PC-9 (cell line): ENCODE measurements around the gene SLC22A23. TPM values are rescaled to one million over a fixed set of nuclear protein-coding genes. Genes with fewer than 3 reads are reported as not detected.

ENCODE experiments used
- BruUV-seq: library from RNA; stranded (reverse); fragments of 400-500 nt; replicated peaks from 2 replicates; lab custom pipeline; 2021; lab: Mats Ljungman, UMichigan
- CTCF ChIA-PET: fragments of 300-600 bp; sonication (Branson Sonifier 250); formaldehyde crosslinking; loops from one replicate; lab custom pipeline; 2022; ENCODE audit warnings: antibody characterized with exemption; lab: Charles Lee
- POLR2A ChIA-PET: fragments of 300-600 bp; sonication (Branson Sonifier 250); formaldehyde crosslinking; loops from one replicate; lab custom pipeline; 2022; ENCODE audit warnings: antibody characterized with exemption; ENCODE audit not compliant: unreplicated experiment; lab: Charles Lee
- DNase-seq, 2 experiments: peaks; one replicate each; pipeline versions ENCODE4 v3.0.0 to v3.0.0-alpha.2; 2015 to 2022; ENCODE audit warnings: mixed read lengths in 1 of 2
- H2AFZ ChIP-seq: fragments of 200-600 bp; sonication (generic); 2 replicates; pipeline ENCODE4 v1.8.1; 2017; ENCODE audit warnings: antibody characterized with exemption
- H3F3A ChIP-seq: fragments of 200-600 bp; sonication (generic); 2 replicates; pipeline ENCODE4 v1.8.1; 2017; ENCODE audit warnings: antibody characterized with exemption, mild to moderate bottlenecking, low read depth; ENCODE audit not compliant: insufficient read depth
- H3K27ac ChIP-seq: fragments of 200-600 bp; sonication (generic); 2 replicates; pipeline ENCODE4 v1.6.1; 2016; ENCODE audit warnings: mixed run types
- H3K27me3 ChIP-seq: fragments of 200-600 bp; sonication (generic); 2 replicates; pipeline ENCODE4 v1.6.1; 2016; ENCODE audit warnings: low read depth, mixed run types; ENCODE audit not compliant: insufficient read depth
- H3K36me3 ChIP-seq: fragments of 200-600 bp; sonication (generic); 2 replicates; pipeline ENCODE4 v1.6.1; 2016; ENCODE audit warnings: low read depth, mixed run types
- H3K4me1 ChIP-seq: fragments of 200-600 bp; sonication (generic); replicated peaks from 2 replicates; pipeline ENCODE4 v1.6.1; 2016; ENCODE audit warnings: mixed run types; ENCODE audit not compliant: insufficient read depth
- H3K4me2 ChIP-seq: fragments of 200-600 bp; sonication (generic); 2 replicates; pipeline ENCODE4 v1.6.1; 2017; ENCODE audit warnings: mixed run types
- H3K4me3 ChIP-seq: fragments of 200-600 bp; sonication (generic); 2 replicates; pipeline ENCODE4 v1.6.1; 2016; ENCODE audit warnings: mixed run types
- H3K79me2 ChIP-seq: fragments of 200-600 bp; sonication (generic); 2 replicates; pipeline ENCODE4 v1.6.1; 2017; ENCODE audit warnings: low read depth, mixed run types
- H3K9me2 ChIP-seq: fragments of 200-600 bp; sonication (generic); 2 replicates; pipeline ENCODE4 v1.8.1; 2017; ENCODE audit warnings: mild to moderate bottlenecking; ENCODE audit not compliant: insufficient read depth
- H3K9me3 ChIP-seq: fragments of 200-600 bp; sonication (generic); 2 replicates; pipeline ENCODE4 v1.8.1; 2016; ENCODE audit warnings: low read depth; ENCODE audit not compliant: insufficient read depth
- H4K20me1 ChIP-seq: fragments of 200-600 bp; sonication (generic); 2 replicates; pipeline ENCODE4 v1.8.1; 2017; ENCODE audit not compliant: insufficient read depth
- EZH2 ChIP-seq: fragments of 200-600 bp; sonication (generic); IDR thresholded peaks from 2 replicates; pipeline ENCODE4 v1.8.0; 2017; ENCODE audit warnings: antibody characterized with exemption, low read depth
- intact Hi-C: fragments of 100-400 bp; cut with micrococcal nuclease; formaldehyde crosslinking; loops from one replicate; pipeline ENCODE4 v1.10.0; 2022; ENCODE audit not compliant: unreplicated experiment
- total RNA-seq: library from RNA; stranded (reverse); gene quantifications from 2 replicates; pipeline ENCODE4 v1.2.3, GENCODE V29; 2021
- TF ChIP-seq, protein P1 (sequence below): fragments of 200-600 bp; sonication (generic); conservative IDR thresholded peaks from 2 replicates; pipeline ENCODE4 v1.6.1; 2017; ENCODE audit warnings: mixed run types, antibody characterized with exemption, mild to moderate bottlenecking, moderate library complexity

Gene SLC22A23
- total RNA-seq, 1 experiment from 2014 or later: 13.5 TPM

GRCh38 chr6:3376064-3376463 lies 80.8 kb downstream of the SLC22A23 start:
- intact Hi-C loops: no loop called here
- Histone ChIP-seq H3K9me2 (no peaks in the 10 kb centered on the region), H4K20me1 (no peaks in the 10 kb centered on the region), H3K4me1 (peaks cover 22% of the 10 kb centered on the region), H3K4me3 (no peak overlapping the region), H3K27ac (no peak overlapping the region), H3K79me2 (0 out of 2 replicates have a peak, but pooled peaks cover 8% of the 10 kb centered on the region), H3K27me3 (no peaks in the 10 kb centered on the region), H2AFZ (no peak overlapping the region), H3K9me3 (no peaks in the 10 kb centered on the region), H3K36me3 (no peaks in the 10 kb centered on the region), H3F3A (peaks cover 3% of the 10 kb centered on the region; the same call in 1 of the 2 replicates), H3K4me2 (no peak overlapping the region)
- no TSS peak for BruUV-seq
- CTCF ChIA-PET: no interaction called here
- POLR2A ChIA-PET: no interaction called here
- no peak for TF ChIP-seq EZH2
- TF ChIP-seq, protein P1, sequence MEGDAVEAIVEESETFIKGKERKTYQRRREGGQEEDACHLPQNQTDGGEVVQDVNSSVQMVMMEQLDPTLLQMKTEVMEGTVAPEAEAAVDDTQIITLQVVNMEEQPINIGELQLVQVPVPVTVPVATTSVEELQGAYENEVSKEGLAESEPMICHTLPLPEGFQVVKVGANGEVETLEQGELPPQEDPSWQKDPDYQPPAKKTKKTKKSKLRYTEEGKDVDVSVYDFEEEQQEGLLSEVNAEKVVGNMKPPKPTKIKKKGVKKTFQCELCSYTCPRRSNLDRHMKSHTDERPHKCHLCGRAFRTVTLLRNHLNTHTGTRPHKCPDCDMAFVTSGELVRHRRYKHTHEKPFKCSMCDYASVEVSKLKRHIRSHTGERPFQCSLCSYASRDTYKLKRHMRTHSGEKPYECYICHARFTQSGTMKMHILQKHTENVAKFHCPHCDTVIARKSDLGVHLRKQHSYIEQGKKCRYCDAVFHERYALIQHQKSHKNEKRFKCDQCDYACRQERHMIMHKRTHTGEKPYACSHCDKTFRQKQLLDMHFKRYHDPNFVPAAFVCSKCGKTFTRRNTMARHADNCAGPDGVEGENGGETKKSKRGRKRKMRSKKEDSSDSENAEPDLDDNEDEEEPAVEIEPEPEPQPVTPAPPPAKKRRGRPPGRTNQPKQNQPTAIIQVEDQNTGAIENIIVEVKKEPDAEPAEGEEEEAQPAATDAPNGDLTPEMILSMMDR: no peak
- DNase-seq: no peak

DNA sequence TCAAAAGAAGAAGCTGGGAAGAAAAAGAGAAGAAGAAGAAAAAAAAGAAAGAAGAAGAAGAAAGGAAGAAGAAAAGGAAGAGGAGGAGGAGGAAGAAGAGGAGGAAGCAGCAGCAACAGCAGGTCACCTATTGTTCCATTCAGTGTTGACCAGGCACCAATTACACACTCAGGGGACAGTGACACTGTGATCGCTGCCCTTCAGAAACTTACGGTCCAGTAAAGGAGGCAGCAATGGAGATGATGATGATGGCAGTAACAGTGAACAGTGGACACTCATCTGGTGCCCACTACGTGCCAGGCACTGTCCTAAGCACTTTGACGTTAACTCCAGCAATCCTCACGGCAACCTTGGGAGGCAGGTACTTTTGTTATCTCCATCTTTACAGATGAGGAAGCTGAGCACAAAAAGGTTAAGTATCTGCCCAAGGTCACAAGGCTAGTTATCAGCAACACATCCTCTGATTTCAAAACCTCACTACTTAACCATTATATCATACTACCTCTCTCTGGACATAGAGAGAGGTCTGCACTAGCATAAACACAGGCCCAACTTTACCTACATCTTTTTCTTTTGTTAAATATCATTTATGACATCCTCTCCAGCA lies 83.2 kb downstream of the SLC22A23 start:
- no peaks in the 10 kb centered on the region for H3K9me2 ChIP-seq
- POLR2A ChIA-PET: no interaction called here
- no peak for DNase-seq
- H3K27ac ChIP-seq: no peak overlapping the region
- CTCF ChIA-PET: no interaction called here
- H3K36me3 ChIP-seq: no peaks in the 10 kb centered on the region
- intact Hi-C loops: no loop called here
- 0 out of 2 replicates have a peak, but pooled peaks cover under 1% of the 10 kb centered on the region for H3K4me1 ChIP-seq
- no peaks in the 10 kb centered on the region for H4K20me1 ChIP-seq
- no peak overlapping the region for H3K4me2 ChIP-seq
- no peaks in the 10 kb centered on the region for H3F3A ChIP-seq
- H3K9me3 ChIP-seq: no peaks in the 10 kb centered on the region
- H3K4me3 ChIP-seq: no peak overlapping the region
- H3K79me2 ChIP-seq: no peaks in the 10 kb centered on the region
- TF ChIP-seq EZH2: no peak
- TF ChIP-seq, protein P1: no peak
- no TSS peak for BruUV-seq
- no peaks in the 10 kb centered on the region for H3K27me3 ChIP-seq
- H2AFZ ChIP-seq: no peak overlapping the region

DNA sequence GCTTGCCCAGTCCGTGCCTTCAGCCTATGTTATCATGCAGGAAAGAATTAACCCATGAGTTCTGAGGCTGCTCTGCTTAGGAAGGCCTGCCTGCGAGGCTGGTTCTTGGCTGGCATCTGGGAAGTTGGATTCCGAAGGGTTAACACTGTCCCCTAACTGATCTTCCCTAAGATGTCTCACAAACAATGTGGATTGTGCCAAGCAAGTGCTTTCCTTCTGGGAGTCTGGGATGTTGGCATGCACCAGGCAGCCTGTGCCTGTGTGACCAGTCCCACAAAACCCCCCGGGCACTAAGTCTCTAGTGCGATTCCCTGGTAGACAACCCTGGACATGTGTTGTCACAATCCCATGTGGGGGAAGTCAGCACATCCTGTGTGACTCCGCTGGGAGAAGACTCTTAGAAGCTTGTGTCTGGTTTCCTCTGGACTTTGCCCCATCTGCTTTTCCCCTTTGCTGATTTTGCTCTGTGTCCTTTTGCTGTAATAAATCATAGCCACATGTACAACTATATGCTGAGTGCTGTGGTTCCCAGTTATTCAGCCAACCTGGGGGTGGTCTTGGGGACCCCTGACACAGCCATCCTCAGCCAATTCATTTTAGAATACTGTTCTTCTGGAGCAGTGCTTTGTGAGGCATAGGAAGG lies 83.8 kb downstream of the SLC22A23 start:
- no peak overlapping the region for H3K27ac ChIP-seq
- H3K36me3 ChIP-seq: no peaks in the 10 kb centered on the region
- no peaks in the 10 kb centered on the region for H3K9me2 ChIP-seq
- TF ChIP-seq, protein P1: no peak
- TF ChIP-seq EZH2: no peak
- ChIA-PET POLR2A (no interaction called here), CTCF (no interaction called here)
- no peak overlapping the region for H2AFZ ChIP-seq
- BruUV-seq: no TSS peak
- H3K79me2 ChIP-seq: no peaks in the 10 kb centered on the region
- H3K9me3 ChIP-seq: no peaks in the 10 kb centered on the region
- no peaks in the 10 kb centered on the region for H3K4me1 ChIP-seq
- no peak overlapping the region for H3K4me3 ChIP-seq
- no peaks in the 10 kb centered on the region for H3K27me3 ChIP-seq
- no peak overlapping the region for H3K4me2 ChIP-seq
- H4K20me1 ChIP-seq: no peaks in the 10 kb centered on the region
- H3F3A ChIP-seq: no peaks in the 10 kb centered on the region
- DNase-seq: no peak
- intact Hi-C loops: no loop called here
